Naive thymus-derived CD4-positive, alpha-beta T cell (primary cell): ENCODE results near the gene LHFPL2. TPM values are rescaled to one million over a fixed set of nuclear protein-coding genes. Genes with fewer than 3 reads are reported as not detected.
"Not testable (repeated sequence)": the region's sequence is repeated elsewhere in the genome, so short reads cannot be mapped to it uniquely, and the experiment has no call there.

Experiments used
- ATAC-seq: fragments of 150-1000 bp; cut with Tn5 transposase; 2 replicates; pipeline ENCODE4 v1.10.0; 2021; ENCODE audit warnings: mild to moderate bottlenecking, moderate library complexity
- CTCF ChIA-PET: fragments of 350-600 bp; sonication (Branson Sonifier 250); formaldehyde crosslinking; loops from one replicate; lab custom pipeline; 2021; ENCODE audit warnings: antibody characterized with exemption; lab: Charles Lee
- POLR2A ChIA-PET: fragments of 350-600 bp; sonication (Branson Sonifier 250); formaldehyde crosslinking; loops from one replicate; lab custom pipeline; 2021; ENCODE audit warnings: antibody characterized with exemption, inconsistent platforms; lab: Charles Lee
- DNase-seq, 9 donors: peaks; one replicate each; pipeline versions ENCODE4 v3.0.0 to v3.0.0-alpha.2; 2020 to 2022; ENCODE audit warnings: mixed read lengths in 1 of 9
- H3K27ac ChIP-seq: one replicate; pipeline ENCODE4 v1.7.0; 2013; ENCODE audit warnings: mild to moderate bottlenecking, low read depth, low read length, moderate library complexity
- H3K27me3 ChIP-seq, 2 donors: one replicate each; pipeline ENCODE4 v1.7.0; 2013; ENCODE audit warnings: low read length in 2 of 2, mild to moderate bottlenecking in 2 of 2, moderate library complexity in 2 of 2; ENCODE audit not compliant: control insufficient read depth in 2 of 2, insufficient read depth in 2 of 2
- H3K36me3 ChIP-seq, 3 experiments: 1 replicate in 2 of 3; 2 replicates in 1 of 3; pipeline ENCODE4 v1.7.0; 2013; ENCODE audit warnings: low read length in 3 of 3, mild to moderate bottlenecking in 3 of 3, moderate library complexity in 1 of 3; ENCODE audit not compliant: insufficient read depth in 3 of 3, control insufficient read depth in 2 of 3
- H3K4me1 ChIP-seq, 2 donors: one replicate each; pipeline ENCODE4 v1.7.0; 2013; ENCODE audit warnings: low read length in 2 of 2, mild to moderate bottlenecking in 2 of 2, moderate library complexity in 1 of 2; ENCODE audit not compliant: control insufficient read depth in 2 of 2, insufficient read depth in 2 of 2
- H3K4me3 ChIP-seq: 2 replicates; pipeline ENCODE4 v1.7.0; 2013; ENCODE audit warnings: mild to moderate bottlenecking, low read length
- H3K9me3 ChIP-seq, 3 experiments: 1 replicate in 2 of 3; 2 replicates in 1 of 3; pipeline ENCODE4 v1.7.0; 2013; ENCODE audit warnings: low read length in 3 of 3; ENCODE audit not compliant: control insufficient read depth in 2 of 3
- H3K27ac Mint-ChIP-seq, 9 donors: one replicate each; pipeline ENCODE4 v1.8.0; 2020 to 2022; ENCODE audit warnings: mixed read lengths in 9 of 9, mild to moderate bottlenecking in 8 of 9, moderate library complexity in 5 of 9, inconsistent platforms in 2 of 9
- H3K27me3 Mint-ChIP-seq, 5 donors: one replicate each; pipeline ENCODE4 v1.8.0; 2021 to 2022; ENCODE audit warnings: mixed read lengths in 5 of 5, mild to moderate bottlenecking in 1 of 5
- H3K36me3 Mint-ChIP-seq, 5 donors: one replicate each; pipeline ENCODE4 v1.8.0; 2020 to 2022; ENCODE audit warnings: mixed read lengths in 5 of 5, mild to moderate bottlenecking in 3 of 5, inconsistent platforms in 1 of 5
- H3K4me1 Mint-ChIP-seq, 7 donors: one replicate each; pipeline ENCODE4 v1.8.0; 2020 to 2022; ENCODE audit warnings: mixed read lengths in 7 of 7, mild to moderate bottlenecking in 3 of 7, inconsistent platforms in 1 of 7
- H3K4me3 Mint-ChIP-seq, 10 donors: one replicate each; pipeline ENCODE4 v1.8.0; 2020 to 2022; ENCODE audit warnings: mild to moderate bottlenecking in 10 of 10, mixed read lengths in 10 of 10, moderate library complexity in 6 of 10, inconsistent platforms in 2 of 10
- H3K9me3 Mint-ChIP-seq, 11 donors: one replicate each; pipeline ENCODE4 v1.8.0; 2020 to 2022; ENCODE audit warnings: mixed read lengths in 11 of 11, mild to moderate bottlenecking in 4 of 11, inconsistent platforms in 1 of 11, moderate library complexity in 1 of 11
- intact Hi-C, 2 donors: fragments of 100-400 bp; cut with micrococcal nuclease; formaldehyde crosslinking; loops; one replicate each; pipeline ENCODE4 v1.15.1; 2023
- polyA plus RNA-seq, 2 donors: library from polyadenylated mRNA; unstranded; fragments of 300-500 nt; fragmentation: Illumina TruSeq; gene quantifications; one replicate each; pipeline ENCODE4 v1.2.3, GENCODE V29; 2021
- total RNA-seq, 6 experiments: library from RNA in 5 of 6; stranded (reverse) in 5 of 6; gene quantifications; 1 replicate in 5 of 6; 2 replicates in 1 of 6; pipeline ENCODE4 v1.2.3 and lab custom pipeline; 2021 to 2026

Gene LHFPL2
- total and polyA plus RNA-seq, 7 experiments from 2014 or later = 0.37 to 2.9 (median 1.3) TPM; not detected in 1

GRCh38 chr5:78689540-78690252, 41.1 kb upstream of the LHFPL2 start:
- H3K9me3 Mint-ChIP-seq = peaks cover 0 to 15% (median 2%) of the 10 kb centered on the region in 11 donors
- ChIA-PET CTCF (no interaction called here), POLR2A (no interaction called here)
- ATAC-seq (no peak), DNase-seq (no peak)
- H3K27ac ChIP-seq = no peak overlapping the region
- no peaks in the 10 kb centered on the region for H3K36me3 ChIP-seq
- no peak overlapping the region for H3K27ac Mint-ChIP-seq
- peaks cover under 1 to 19% (median 12%) of the 10 kb centered on the region in 5 donors for H3K27me3 Mint-ChIP-seq
- H3K9me3 ChIP-seq = no peaks in the 10 kb centered on the region
- no peaks in the 10 kb centered on the region for H3K27me3 ChIP-seq
- H3K4me1 Mint-ChIP-seq = no peaks in the 10 kb centered on the region
- intact Hi-C loops = no loop called here
- H3K4me3 Mint-ChIP-seq = no peak overlapping the region
- no peak overlapping the region for H3K4me3 ChIP-seq
- peaks cover 0 to 4% (median 0%) of the 10 kb centered on the region in 5 donors for H3K36me3 Mint-ChIP-seq
- no peaks in the 10 kb centered on the region for H3K4me1 ChIP-seq

- peaks cover 0 to 22% (median 10%) of the 10 kb centered on the region in 5 donors for H3K27me3 Mint-ChIP-seq
- H3K27ac Mint-ChIP-seq, H3K27ac ChIP-seq, H3K36me3 ChIP-seq, intact Hi-C loops, H3K27me3 ChIP-seq, H3K4me1 ChIP-seq, H3K4me1 Mint-ChIP-seq, POLR2A ChIA-PET, CTCF ChIA-PET, H3K36me3 Mint-ChIP-seq, DNase-seq, ATAC-seq, H3K4me3 ChIP-seq, H3K9me3 ChIP-seq, H3K4me3 Mint-ChIP-seq: not testable (repeated sequence)
- H3K9me3 Mint-ChIP-seq = peaks cover 0 to 10% (median 3%) of the 10 kb centered on the region in 11 donors
Observed at GRCh38 chr5:78687514-78687913, 38.9 kb upstream of the LHFPL2 start.

GRCh38 chr5:78683905-78684304, 35.3 kb upstream of the LHFPL2 start:
- H3K4me1 Mint-ChIP-seq, H3K27ac Mint-ChIP-seq, H3K36me3 ChIP-seq, H3K27ac ChIP-seq, H3K4me3 ChIP-seq, H3K4me3 Mint-ChIP-seq, POLR2A ChIA-PET, H3K27me3 ChIP-seq, H3K36me3 Mint-ChIP-seq, ATAC-seq, DNase-seq, H3K4me1 ChIP-seq, H3K9me3 ChIP-seq, intact Hi-C loops, CTCF ChIA-PET: not testable (repeated sequence)
- Mint-ChIP-seq H3K27me3 (peaks cover 0 to 19% (median 5%) of the 10 kb centered on the region in 5 donors), H3K9me3 (peaks cover 0 to 10% (median 3%) of the 10 kb centered on the region in 11 donors)

GRCh38 chr5:78679905-78680304, 31.3 kb upstream of the LHFPL2 start:
- ATAC-seq = no peak
- H3K36me3 Mint-ChIP-seq = no peaks in the 10 kb centered on the region
- intact Hi-C loops = no loop called here
- H3K9me3 ChIP-seq = no peaks in the 10 kb centered on the region
- ChIA-PET POLR2A (no interaction called here), CTCF (no interaction called here)
- no peak overlapping the region for H3K4me3 Mint-ChIP-seq
- H3K27me3 Mint-ChIP-seq = peaks cover 0 to 21% (median 11%) of the 10 kb centered on the region in 5 donors
- H3K27ac ChIP-seq = no peak overlapping the region
- DNase-seq = no peak
- H3K27me3 ChIP-seq = no peaks in the 10 kb centered on the region
- H3K27ac Mint-ChIP-seq = no peak overlapping the region
- no peaks in the 10 kb centered on the region for H3K4me1 ChIP-seq
- no peaks in the 10 kb centered on the region for H3K4me1 Mint-ChIP-seq
- H3K36me3 ChIP-seq = no peaks in the 10 kb centered on the region
- no peak overlapping the region for H3K4me3 ChIP-seq
- peaks cover 0 to 5% (median 2%) of the 10 kb centered on the region in 11 donors for H3K9me3 Mint-ChIP-seq

GRCh38 chr5:78677777-78678668, 29.5 kb upstream of the LHFPL2 start:
- H3K9me3 Mint-ChIP-seq = peaks cover 0 to 2% (median 0%) of the 10 kb centered on the region in 11 donors
- H3K36me3 Mint-ChIP-seq = no peaks in the 10 kb centered on the region
- intact Hi-C loops = no loop called here
- ChIA-PET POLR2A (no interaction called here), CTCF (no interaction called here)
- Histone ChIP-seq H3K36me3 (no peaks in the 10 kb centered on the region), H3K27me3 (no peaks in the 10 kb centered on the region), H3K9me3 (no peaks in the 10 kb centered on the region), H3K27ac (no peak overlapping the region), H3K4me1 (no peaks in the 10 kb centered on the region), H3K4me3 (no peak overlapping the region)
- H3K4me1 Mint-ChIP-seq = no peaks in the 10 kb centered on the region
- peaks cover 0 to 24% (median 18%) of the 10 kb centered on the region in 5 donors for H3K27me3 Mint-ChIP-seq
- H3K27ac Mint-ChIP-seq = no peak overlapping the region
- ATAC-seq (no peak), DNase-seq (no peak)
- H3K4me3 Mint-ChIP-seq = no peak overlapping the region

GRCh38 chr5:78675956-78676730, 27.6 kb upstream of the LHFPL2 start:
- DNase-seq (no peak), ATAC-seq (no peak)
- POLR2A ChIA-PET = no interaction called here
- no peaks in the 10 kb centered on the region for H3K36me3 ChIP-seq
- H3K9me3 Mint-ChIP-seq = peaks cover 0 to 3% (median 0%) of the 10 kb centered on the region in 11 donors
- H3K4me3 Mint-ChIP-seq = no peak overlapping the region
- no peak overlapping the region for H3K27ac ChIP-seq
- CTCF ChIA-PET = no interaction called here
- no peaks in the 10 kb centered on the region for H3K36me3 Mint-ChIP-seq
- intact Hi-C loops = no loop called here
- no peaks in the 10 kb centered on the region for H3K4me1 Mint-ChIP-seq
- no peak overlapping the region for H3K4me3 ChIP-seq
- peaks cover 0 to 25% (median 14%) of the 10 kb centered on the region in 5 donors for H3K27me3 Mint-ChIP-seq
- no peaks in the 10 kb centered on the region for H3K4me1 ChIP-seq
- no peaks in the 10 kb centered on the region for H3K27me3 ChIP-seq
- no peak overlapping the region for H3K27ac Mint-ChIP-seq
- no peaks in the 10 kb centered on the region for H3K9me3 ChIP-seq
